Ishikawa (cell line): ENCODE data around the gene CILP2.

ENCODE experiments used
- EGR1 ChIP-seq: IDR thresholded peaks from 2 replicates; pipeline ENCODE4 v1.6.1; 2012
- MAX ChIP-seq: IDR thresholded peaks from 2 replicates; pipeline ENCODE4 v1.6.1; 2012
- RAD21 ChIP-seq: IDR thresholded peaks from 2 replicates; pipeline ENCODE4 v1.6.1; 2012; ENCODE audit warnings: low read depth
- REST ChIP-seq: IDR thresholded peaks from 2 replicates; pipeline ENCODE4 v1.6.1; 2012; ENCODE audit warnings: low read depth, mild to moderate bottlenecking
- USF1 ChIP-seq: IDR thresholded peaks from 2 replicates; pipeline ENCODE4 v1.6.1; 2012
- YY1 ChIP-seq: IDR thresholded peaks from 2 replicates; pipeline ENCODE4 v1.6.1; 2012; ENCODE audit warnings: low read depth

GRCh38 chr19:19527371-19527656, 10.8 kb upstream of the CILP2 start:
- TF ChIP-seq EGR1 (no peak), MAX (no peak), REST (no peak), RAD21 (no peak), USF1 (no peak), YY1 (no peak)
